Endothelial cell of umbilical vein (primary cell): ENCODE data around the gene CPD. TPM values are rescaled to one million over a fixed set of nuclear protein-coding genes. Genes with fewer than 3 reads are reported as not detected.

Source experiments
- BruUV-seq: library from RNA; stranded (reverse); fragments of 400-500 nt; replicated peaks from 2 replicates; lab custom pipeline; 2021; lab: Mats Ljungman, UMichigan
- CTCF ChIA-PET: fragments of 300-600, 350-600 bp; sonication (Branson Sonifier 250); formaldehyde crosslinking; loops from one replicate; lab custom pipeline; 2021; ENCODE audit warnings: antibody characterized with exemption, inconsistent platforms; lab: Charles Lee
- POLR2A ChIA-PET: fragments of 300-600, 350-600 bp; sonication (Branson Sonifier 250); formaldehyde crosslinking; loops from one replicate; lab custom pipeline; 2021; ENCODE audit warnings: antibody characterized with exemption, inconsistent platforms; lab: Charles Lee
- DNase-seq: peaks from one replicate; pipeline ENCODE4 v3.0.0-alpha.2; 2011; ENCODE audit warnings: low read depth, low spot score
- FAIRE-seq: peaks from 2 replicates; lab custom pipeline; 2011; peaks lifted over from hg19 to GRCh38; lab: Jason Lieb, UNC
- H2AFZ ChIP-seq: 2 replicates; pipeline ENCODE4 v1.6.0; 2012; ENCODE audit warnings: low read depth, low read length, control low read depth, inconsistent platforms
- H3K27ac ChIP-seq: 2 replicates; pipeline ENCODE4 v1.5.1; 2011; ENCODE audit warnings: low read depth, mild to moderate bottlenecking, control low read depth, low read length, moderate library complexity; ENCODE audit not compliant: insufficient read depth
- H3K27me3 ChIP-seq, 2 experiments: 2 replicates each; pipeline versions ENCODE4 v1.6.0 to v1.6.1; 2011; ENCODE audit warnings: low read length in 2 of 2, mixed read lengths in 1 of 2; ENCODE audit not compliant: control insufficient read depth in 2 of 2, insufficient read depth in 2 of 2
- H3K36me3 ChIP-seq, 2 experiments: 2 replicates in 1 of 2; 3 replicates in 1 of 2; pipeline ENCODE4 v1.5.1; 2011; ENCODE audit warnings: low read length in 2 of 2, mild to moderate bottlenecking in 1 of 2, moderate library complexity in 1 of 2; ENCODE audit not compliant: control insufficient read depth in 2 of 2, insufficient read depth in 2 of 2; ENCODE audit errors: extremely low read depth in 1 of 2
- H3K4me1 ChIP-seq: 3 replicates; pipeline ENCODE4 v1.5.1; 2011; ENCODE audit warnings: mild to moderate bottlenecking, low read length; ENCODE audit not compliant: control insufficient read depth, insufficient read depth; ENCODE audit errors: extremely low read depth
- H3K4me2 ChIP-seq: 2 replicates; pipeline ENCODE4 v1.6.1; 2011; ENCODE audit warnings: low read length, control low read depth, mixed read lengths; ENCODE audit not compliant: insufficient read depth
- H3K4me3 ChIP-seq, 3 experiments: fragments of 200-600 bp in 1 of 3; sonication (generic), shearing (Covaris generic) in 1 of 3; replicated peaks in 1 of 3; 2 replicates each; pipeline ENCODE4 v1.5.1; 2011 to 2016; ENCODE audit warnings: control low read depth in 3 of 3, low read length in 3 of 3, mild to moderate bottlenecking in 2 of 3, inconsistent platforms in 1 of 3, low read depth in 1 of 3, moderate library complexity in 1 of 3; ENCODE audit not compliant: insufficient read depth in 1 of 3
- H3K79me2 ChIP-seq: 2 replicates; pipeline ENCODE4 v1.6.0; 2012; ENCODE audit warnings: low read length, inconsistent platforms; ENCODE audit not compliant: control insufficient read depth, insufficient read depth
- H3K9ac ChIP-seq: replicated peaks from 2 replicates; pipeline ENCODE3; 2011; ENCODE audit warnings: low read length, control low read depth; ENCODE audit not compliant: insufficient read depth; ENCODE audit errors: extremely low read depth
- H3K9me1 ChIP-seq: replicated peaks from 3 replicates; pipeline ENCODE4 v1.6.0; 2011; ENCODE audit warnings: mild to moderate bottlenecking, low read length; ENCODE audit not compliant: control insufficient read depth, insufficient read depth; ENCODE audit errors: extremely low read depth
- H3K9me3 ChIP-seq: replicated peaks from 2 replicates; pipeline ENCODE4 v1.5.1; 2012; ENCODE audit warnings: low read length, inconsistent platforms; ENCODE audit not compliant: control insufficient read depth, insufficient read depth
- H4K20me1 ChIP-seq: replicated peaks from 2 replicates; pipeline ENCODE3; 2011; ENCODE audit warnings: mild to moderate bottlenecking, low read length; ENCODE audit not compliant: control insufficient read depth, insufficient read depth; ENCODE audit errors: extremely low read depth
- GATA2 ChIP-seq: IDR thresholded peaks from 2 replicates; pipeline ENCODE4 v1.7.0; 2011; ENCODE audit warnings: low read depth, mild to moderate bottlenecking, moderate library complexity, mixed read lengths, low read length; ENCODE audit not compliant: insufficient read length, insufficient read depth
- JUN ChIP-seq: IDR thresholded peaks from 2 replicates; pipeline ENCODE4 v1.6.1; 2011; ENCODE audit warnings: borderline replicate concordance, low read depth; ENCODE audit not compliant: insufficient read length, insufficient read depth
- POLR2A ChIP-seq: IDR thresholded peaks from 2 replicates; pipeline ENCODE4 v1.6.1; 2012; ENCODE audit warnings: low read depth, mild to moderate bottlenecking, control low read depth, low read length
- POLR2AphosphoS5 ChIP-seq: IDR thresholded peaks from 2 replicates; pipeline ENCODE4 v1.6.1; 2012; ENCODE audit warnings: low read depth, mild to moderate bottlenecking, control low read depth, low read length, moderate library complexity; ENCODE audit not compliant: insufficient read depth
- dilution Hi-C: fragments of 300-500 bp; cut with MboI; formaldehyde crosslinking; loops from one replicate; pipeline ENCODE4 v1.15.0; 2019; ENCODE audit warnings: low sequenced_read_pairs; ENCODE audit not compliant: extremely low pct_ligation_motif_present
- intact Hi-C: fragments of 100-400 bp; cut with micrococcal nuclease; formaldehyde crosslinking; loops from one replicate; pipeline ENCODE4 v1.10.0; 2022
- polyA plus RNA-seq, 4 experiments: library from polyadenylated mRNA; depleted of rRNA in 3 of 4; stranded (reverse) in 3 of 4; unstranded in 1 of 4; fragments of >200 nt; gene quantifications; 2 replicates each; pipeline versions ENCODE4 v1.2.1 to v1.2.3, GENCODE V29; 2011 to 2012; ENCODE audit warnings: missing spikeins in 1 of 4
- total RNA-seq: library from RNA; stranded (reverse); gene quantifications from 2 replicates; pipeline ENCODE4 v1.2.3, GENCODE V29; 2021
- TF ChIP-seq, protein P1 (sequence below): IDR thresholded peaks from 2 replicates; pipeline ENCODE4 v1.6.1; 2011; ENCODE audit not compliant: insufficient read depth, insufficient read length
- TF ChIP-seq, protein P2 (sequence below), 2 donors: IDR thresholded peaks; 1 replicate in 1 of 2; 2 replicates in 1 of 2; pipeline ENCODE4 v1.5.1; 2011; ENCODE audit warnings: low read length in 2 of 2, mild to moderate bottlenecking in 2 of 2, moderate library complexity in 2 of 2, control low read depth in 1 of 2, inconsistent platforms in 1 of 2, low read depth in 1 of 2; ENCODE audit not compliant: insufficient read depth in 1 of 2; ENCODE audit errors: extremely low read depth in 1 of 2

The CPD gene
- total and polyA plus RNA-seq, 2 donors (not counting 3 experiments of a cell fraction or from before 2014, with no cell fraction given) = 18.3 to 63.6 TPM

DNA sequence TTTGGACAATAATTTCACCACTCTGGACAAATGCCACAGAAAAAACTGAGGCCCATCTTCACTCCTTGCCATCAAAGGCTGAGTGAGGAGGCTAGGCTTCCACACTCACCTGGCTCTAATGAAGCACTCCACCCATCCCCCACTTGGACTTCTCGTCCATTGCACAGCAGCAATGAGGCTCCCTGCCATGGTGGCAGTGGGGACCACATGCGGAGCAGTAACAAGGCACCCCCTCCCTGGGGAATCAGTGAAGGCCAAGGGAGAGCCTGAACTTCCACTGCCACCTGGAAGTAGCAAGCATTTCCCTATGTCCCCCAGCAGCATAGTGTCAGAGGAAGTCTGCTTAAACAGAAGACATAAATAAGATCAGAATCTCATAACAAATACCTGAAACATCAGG is 96.5 kb downstream of the CPD start:
- intact Hi-C loops = loop anchor here (5.0 kb wide), 1 partner anchor 93 kb away; no protein-coding TSS in a partner anchor

More for the DNA sequence above, 96.5 kb downstream of the CPD start:
- ChIA-PET POLR2A (no interaction called here), CTCF (no interaction called here)
- TF ChIP-seq JUN = no peak
- TF ChIP-seq, protein P1, sequence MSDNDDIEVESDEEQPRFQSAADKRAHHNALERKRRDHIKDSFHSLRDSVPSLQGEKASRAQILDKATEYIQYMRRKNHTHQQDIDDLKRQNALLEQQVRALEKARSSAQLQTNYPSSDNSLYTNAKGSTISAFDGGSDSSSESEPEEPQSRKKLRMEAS = no peak
- TF ChIP-seq, protein P2, sequence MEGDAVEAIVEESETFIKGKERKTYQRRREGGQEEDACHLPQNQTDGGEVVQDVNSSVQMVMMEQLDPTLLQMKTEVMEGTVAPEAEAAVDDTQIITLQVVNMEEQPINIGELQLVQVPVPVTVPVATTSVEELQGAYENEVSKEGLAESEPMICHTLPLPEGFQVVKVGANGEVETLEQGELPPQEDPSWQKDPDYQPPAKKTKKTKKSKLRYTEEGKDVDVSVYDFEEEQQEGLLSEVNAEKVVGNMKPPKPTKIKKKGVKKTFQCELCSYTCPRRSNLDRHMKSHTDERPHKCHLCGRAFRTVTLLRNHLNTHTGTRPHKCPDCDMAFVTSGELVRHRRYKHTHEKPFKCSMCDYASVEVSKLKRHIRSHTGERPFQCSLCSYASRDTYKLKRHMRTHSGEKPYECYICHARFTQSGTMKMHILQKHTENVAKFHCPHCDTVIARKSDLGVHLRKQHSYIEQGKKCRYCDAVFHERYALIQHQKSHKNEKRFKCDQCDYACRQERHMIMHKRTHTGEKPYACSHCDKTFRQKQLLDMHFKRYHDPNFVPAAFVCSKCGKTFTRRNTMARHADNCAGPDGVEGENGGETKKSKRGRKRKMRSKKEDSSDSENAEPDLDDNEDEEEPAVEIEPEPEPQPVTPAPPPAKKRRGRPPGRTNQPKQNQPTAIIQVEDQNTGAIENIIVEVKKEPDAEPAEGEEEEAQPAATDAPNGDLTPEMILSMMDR (IDR thresholded peaks at IDR 0.05; ENCODE audit: extremely low read depth in 1 of 2, insufficient read depth in 1 of 2, low read depth in 1 of 2, low read length in 2 of 2) = no peak
- TF ChIP-seq GATA2 = no peak
- TF ChIP-seq POLR2A = no peak
- TF ChIP-seq POLR2AphosphoS5 = no peak
- Histone ChIP-seq H4K20me1 (no peaks in the 10 kb centered on the region), H3K36me3 (no peaks in the 10 kb centered on the region), H3K9me3 (no peaks in the 10 kb centered on the region), H2AFZ (no peak overlapping the region), H3K4me2 (no peak overlapping the region), H3K4me1 (peaks cover 12% of the 10 kb centered on the region), H3K27me3 (peaks cover 4% of the 10 kb centered on the region in 2 experiments), H3K27ac (no peak overlapping the region), H3K79me2 (peaks cover 19% of the 10 kb centered on the region), H3K9me1 (no peaks in the 10 kb centered on the region), H3K4me3 (no peak overlapping the region), H3K9ac (no peak overlapping the region)
- DNase-seq (no peak), FAIRE-seq (no peak)
- no TSS peak for BruUV-seq
- dilution Hi-C loops = no loop called here
